Stomach smooth muscle (tissue), 2 donors: ENCODE data around the gene GAB1.

ENCODE experiments used
- H3K27ac ChIP-seq: one replicate; pipeline ENCODE4 v1.7.0; 2013; ENCODE audit warnings: mild to moderate bottlenecking, low read length, inconsistent platforms
- H3K27me3 ChIP-seq, 2 donors: one replicate each; pipeline ENCODE4 v1.7.0; 2013; ENCODE audit warnings: low read length in 2 of 2; ENCODE audit not compliant: insufficient read depth in 2 of 2, control insufficient read depth in 1 of 2
- H3K36me3 ChIP-seq, 2 donors: one replicate each; pipeline ENCODE4 v1.7.0; 2013; ENCODE audit warnings: low read length in 2 of 2; ENCODE audit not compliant: control insufficient read depth in 2 of 2, insufficient read depth in 2 of 2
- H3K4me1 ChIP-seq: one replicate; pipeline ENCODE4 v1.7.0; 2013; ENCODE audit warnings: low read length; ENCODE audit not compliant: control insufficient read depth, insufficient read depth
- H3K4me3 ChIP-seq, 2 donors: one replicate each; pipeline ENCODE4 v1.7.0; 2013; ENCODE audit warnings: low read length in 2 of 2
- H3K9ac ChIP-seq, 2 donors: one replicate each; pipeline ENCODE4 v1.7.0; 2013; ENCODE audit warnings: low read length in 2 of 2, mild to moderate bottlenecking in 1 of 2
- H3K9me3 ChIP-seq, 2 donors: one replicate each; pipeline ENCODE4 v1.7.0; 2013; ENCODE audit warnings: low read length in 2 of 2; ENCODE audit not compliant: control insufficient read depth in 2 of 2
- donor health status: healthy.
- donor health status: Pancreatic carcinoma.

GAB1 gene

GRCh38 chr4:143389579-143390195 lies 53.0 kb downstream of the GAB1 start:
- no peaks in the 10 kb centered on the region for H3K27me3 ChIP-seq
- no peaks in the 10 kb centered on the region for H3K36me3 ChIP-seq
- H3K9ac ChIP-seq = no peak overlapping the region
- peaks cover 15% of the 10 kb centered on the region for H3K4me1 ChIP-seq
- H3K9me3 ChIP-seq = no peaks in the 10 kb centered on the region
- no peak overlapping the region for H3K27ac ChIP-seq
- no peak overlapping the region for H3K4me3 ChIP-seq

DNA sequence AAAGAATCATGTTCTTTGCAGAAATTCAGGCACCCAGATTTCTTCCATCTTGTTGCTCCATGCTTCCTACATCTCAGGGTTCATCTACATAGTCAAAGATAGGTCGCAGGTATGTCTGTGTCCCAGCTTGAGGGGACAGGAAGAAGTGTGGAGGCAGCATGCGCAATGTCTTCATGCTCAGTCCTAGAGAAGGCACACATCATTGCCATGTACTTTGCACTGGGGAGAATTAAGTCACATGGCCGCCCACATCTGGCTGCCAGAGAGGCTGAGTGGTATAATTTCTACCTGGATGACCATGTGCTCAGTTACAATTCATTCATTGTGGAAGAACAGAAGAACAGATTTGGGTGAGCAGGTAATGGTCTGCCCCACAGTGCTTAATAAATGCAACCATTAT lies 54.1 kb downstream of the GAB1 start:
- Histone ChIP-seq H3K9me3 (no peaks in the 10 kb centered on the region), H3K36me3 (peaks cover 0 to 2% of the 10 kb centered on the region in 2 donors), H3K27ac (no peak overlapping the region), H3K4me3 (no peak overlapping the region), H3K27me3 (no peaks in the 10 kb centered on the region), H3K9ac (no peak overlapping the region), H3K4me1 (peaks cover 13% of the 10 kb centered on the region)

DNA sequence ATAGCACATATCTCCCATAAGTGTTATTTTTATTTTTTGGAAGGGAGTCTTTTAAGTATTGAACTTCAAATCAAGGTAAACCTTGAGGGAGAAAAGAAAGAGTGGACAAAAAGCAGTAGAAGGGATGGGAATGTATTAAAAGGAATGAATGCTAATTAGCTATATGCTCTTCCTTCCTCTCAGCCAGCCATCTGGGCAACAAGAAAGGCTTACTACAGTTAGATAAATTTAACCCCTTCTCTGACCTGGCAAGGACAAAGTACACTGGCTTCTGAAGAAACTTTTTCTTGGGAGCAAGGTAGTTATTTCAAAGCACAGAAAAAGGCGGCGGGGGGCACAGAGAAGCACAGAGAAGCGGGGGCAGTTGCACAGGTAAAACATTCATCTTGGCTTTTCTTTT lies 54.6 kb downstream of the GAB1 start:
- no peak overlapping the region for H3K27ac ChIP-seq
- H3K9ac ChIP-seq = no peak overlapping the region
- H3K27me3 ChIP-seq = no peaks in the 10 kb centered on the region
- H3K9me3 ChIP-seq = no peaks in the 10 kb centered on the region
- peaks cover 13% of the 10 kb centered on the region for H3K4me1 ChIP-seq
- H3K36me3 ChIP-seq = peaks cover 0 to 2% of the 10 kb centered on the region in 2 donors
- no peak overlapping the region for H3K4me3 ChIP-seq

DNA sequence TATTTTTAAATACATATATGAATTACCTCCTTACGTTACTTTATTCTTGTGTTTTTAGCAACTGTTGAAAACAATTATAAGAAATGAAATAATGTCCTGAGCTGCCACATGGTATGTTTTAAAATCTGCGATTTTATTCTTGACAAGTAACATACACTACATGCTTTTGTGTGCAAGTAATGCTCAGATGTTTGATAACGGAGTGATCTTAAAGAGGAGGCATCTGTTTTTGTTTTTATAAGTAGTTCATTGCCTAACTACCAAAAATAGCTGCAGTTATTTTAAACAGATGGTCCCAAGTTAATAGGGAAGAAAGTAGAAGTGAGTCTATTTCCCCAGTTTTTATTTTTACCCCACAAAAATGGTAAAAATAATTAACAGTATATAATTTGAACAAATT lies 55.2 kb downstream of the GAB1 start:
- Histone ChIP-seq H3K27me3 (no peaks in the 10 kb centered on the region), H3K27ac (no peak overlapping the region), H3K36me3 (peaks cover 0 to 2% of the 10 kb centered on the region in 2 donors), H3K4me3 (no peak overlapping the region), H3K9me3 (no peaks in the 10 kb centered on the region), H3K4me1 (peaks cover 13% of the 10 kb centered on the region), H3K9ac (no peak overlapping the region)

DNA sequence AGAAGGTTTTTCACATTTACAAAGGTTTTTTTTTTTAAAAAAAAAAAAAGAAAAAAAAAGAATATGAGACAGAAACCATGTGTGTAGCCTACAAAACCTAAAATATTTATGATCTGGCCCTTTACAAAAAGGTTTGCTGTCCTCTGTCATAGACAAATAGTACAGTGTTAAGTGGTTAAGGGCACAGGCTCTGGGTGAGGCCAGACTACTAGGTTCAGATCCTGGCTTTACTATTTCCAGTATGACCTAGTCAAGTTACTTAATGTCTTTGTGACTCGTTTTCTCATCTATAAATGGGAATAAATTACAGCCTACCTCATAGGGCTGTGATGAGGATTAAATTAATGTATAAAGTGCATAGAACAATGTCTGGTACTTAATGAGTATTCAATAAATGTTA lies 56.5 kb downstream of the GAB1 start:
- Histone ChIP-seq H3K27ac (no peak overlapping the region), H3K4me1 (peaks cover 13% of the 10 kb centered on the region), H3K9me3 (no peaks in the 10 kb centered on the region), H3K36me3 (peaks cover 0 to 2% of the 10 kb centered on the region in 2 donors), H3K4me3 (no peak overlapping the region), H3K9ac (no peak overlapping the region), H3K27me3 (no peaks in the 10 kb centered on the region)

DNA sequence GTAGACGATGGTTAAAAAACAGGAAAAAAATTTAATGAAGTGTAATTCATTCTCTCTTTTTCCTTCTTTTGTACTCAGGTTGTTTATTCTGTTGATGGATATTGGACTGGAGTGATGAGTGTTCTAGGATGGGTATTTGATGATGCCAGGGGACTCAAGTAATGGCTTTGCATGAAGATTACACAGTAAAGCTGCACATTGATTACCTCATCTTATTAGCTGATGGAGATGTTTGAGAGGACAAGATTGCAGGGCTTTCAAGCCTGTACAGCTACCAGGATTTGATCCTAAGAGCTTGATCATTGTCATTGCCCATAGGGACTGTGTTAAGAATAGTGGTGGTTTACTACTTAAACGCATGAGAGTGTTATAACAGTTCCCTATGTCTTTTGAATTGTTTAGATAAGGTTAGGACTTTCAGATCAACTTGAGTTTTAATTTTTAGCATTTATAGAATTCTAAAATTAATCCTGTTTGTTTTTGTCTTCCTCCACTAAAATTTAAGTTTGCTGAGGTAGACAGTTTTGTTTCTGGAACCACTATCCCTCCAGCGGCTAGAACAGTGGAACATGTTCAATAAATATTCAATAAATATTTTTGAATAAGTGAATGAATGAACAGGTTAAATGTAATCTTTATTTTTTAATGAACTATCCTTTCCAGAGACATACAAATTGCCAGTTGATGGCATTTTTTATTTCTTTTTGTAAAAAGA lies 58.2 kb downstream of the GAB1 start:
- Histone ChIP-seq H3K27ac (no peak overlapping the region), H3K9ac (no peak overlapping the region), H3K4me1 (peaks cover 13% of the 10 kb centered on the region), H3K36me3 (peaks cover 0 to 2% of the 10 kb centered on the region in 2 donors), H3K27me3 (no peaks in the 10 kb centered on the region), H3K9me3 (no peaks in the 10 kb centered on the region), H3K4me3 (no peak overlapping the region)

GRCh38 chr4:143396695-143397094 lies 60.0 kb downstream of the GAB1 start:
- Histone ChIP-seq H3K4me1 (peaks cover 6% of the 10 kb centered on the region), H3K4me3 (no peak overlapping the region), H3K27ac (no peak overlapping the region), H3K27me3 (no peaks in the 10 kb centered on the region), H3K36me3 (peaks cover 0 to 2% of the 10 kb centered on the region in 2 donors), H3K9me3 (no peaks in the 10 kb centered on the region), H3K9ac (no peak overlapping the region)

GRCh38 chr4:143397335-143397734 lies 60.7 kb downstream of the GAB1 start:
- no peak overlapping the region for H3K9ac ChIP-seq
- no peak overlapping the region for H3K27ac ChIP-seq
- peaks cover 0 to 2% of the 10 kb centered on the region in 2 donors for H3K36me3 ChIP-seq
- no peaks in the 10 kb centered on the region for H3K27me3 ChIP-seq
- H3K4me3 ChIP-seq = no peak overlapping the region
- no peaks in the 10 kb centered on the region for H3K9me3 ChIP-seq
- peaks cover under 1% of the 10 kb centered on the region for H3K4me1 ChIP-seq

DNA sequence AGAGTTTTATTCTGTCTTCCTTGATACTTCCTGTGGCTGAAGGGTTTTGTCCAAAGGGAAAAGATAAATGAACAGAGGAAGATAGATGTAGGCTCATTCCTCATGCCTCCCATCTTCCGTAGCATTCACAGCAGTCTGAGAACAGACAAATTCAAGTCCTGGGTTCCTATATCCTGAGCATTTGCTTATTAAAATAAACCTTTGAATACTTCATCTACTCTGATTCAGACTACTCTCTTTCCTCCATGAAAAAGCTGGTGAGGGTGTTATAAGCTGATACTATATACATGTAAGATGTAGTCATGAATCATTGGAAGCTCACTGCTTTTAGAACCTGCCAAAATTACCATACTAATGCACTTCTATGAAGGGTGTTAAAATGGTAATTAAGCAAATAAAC lies 61.2 kb downstream of the GAB1 start:
- Histone ChIP-seq H3K27me3 (no peaks in the 10 kb centered on the region), H3K4me3 (no peak overlapping the region), H3K36me3 (peaks cover 0 to 2% of the 10 kb centered on the region in 2 donors), H3K9me3 (no peaks in the 10 kb centered on the region), H3K4me1 (no peaks in the 10 kb centered on the region), H3K9ac (no peak overlapping the region), H3K27ac (no peak overlapping the region)

GRCh38 chr4:143399113-143399949 lies 62.7 kb downstream of the GAB1 start:
- H3K4me1 ChIP-seq = peaks cover under 1% of the 10 kb centered on the region

More at GRCh38 chr4:143399113-143399949, 62.7 kb downstream of the GAB1 start:
- Histone ChIP-seq H3K9ac (no peak overlapping the region), H3K36me3 (peaks cover 0 to 2% of the 10 kb centered on the region in 2 donors), H3K27me3 (no peaks in the 10 kb centered on the region), H3K9me3 (no peaks in the 10 kb centered on the region), H3K27ac (no peak overlapping the region), H3K4me3 (no peak overlapping the region)
